Measurements from ENCODE around the gene UGT1A6.
"Not testable (repeated sequence)": the region's sequence is repeated elsewhere in the genome, so short reads cannot be mapped to it uniquely, and the experiment has no call there.

Gene UGT1A6

DNA sequence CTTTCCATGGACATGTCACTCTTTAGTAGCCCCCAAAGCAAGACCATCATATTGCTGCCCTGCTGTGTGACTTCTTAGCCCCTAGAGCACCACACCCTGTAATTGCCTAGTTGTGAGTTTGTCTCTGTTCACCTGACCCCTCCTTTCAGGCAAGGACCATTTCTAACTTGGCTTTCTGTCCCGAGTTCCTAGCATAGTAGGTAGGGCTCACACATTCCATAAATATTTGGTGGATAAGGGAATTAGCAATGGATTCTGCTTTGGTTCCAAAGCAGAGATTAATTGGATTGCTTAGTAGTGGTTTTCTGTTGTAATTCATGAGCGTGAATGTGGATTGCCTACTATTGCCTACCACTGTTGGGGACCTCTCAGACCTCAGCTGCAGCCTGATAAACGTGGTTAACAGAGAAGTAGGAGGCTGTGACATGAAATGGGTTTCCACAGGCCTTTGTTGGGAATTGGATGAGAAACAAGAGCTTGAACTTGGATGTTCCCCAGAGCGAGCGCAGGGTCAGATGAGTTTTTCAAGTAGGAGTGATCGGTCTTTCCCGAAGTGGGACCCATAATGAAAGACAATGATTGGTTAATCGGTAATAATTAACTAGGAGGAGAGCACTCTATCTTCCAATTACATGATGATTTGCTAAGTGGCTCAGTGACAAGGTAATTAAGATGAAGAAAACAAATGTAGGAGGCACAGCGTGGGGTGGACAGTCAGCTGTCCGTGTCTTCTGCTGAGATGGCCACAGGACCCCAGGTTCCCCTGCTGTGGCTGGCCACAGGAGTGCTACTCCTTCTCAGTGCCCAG is 54.0 kb downstream of the UGT1A6 start:
- TF ChIP-seq, protein P1, sequence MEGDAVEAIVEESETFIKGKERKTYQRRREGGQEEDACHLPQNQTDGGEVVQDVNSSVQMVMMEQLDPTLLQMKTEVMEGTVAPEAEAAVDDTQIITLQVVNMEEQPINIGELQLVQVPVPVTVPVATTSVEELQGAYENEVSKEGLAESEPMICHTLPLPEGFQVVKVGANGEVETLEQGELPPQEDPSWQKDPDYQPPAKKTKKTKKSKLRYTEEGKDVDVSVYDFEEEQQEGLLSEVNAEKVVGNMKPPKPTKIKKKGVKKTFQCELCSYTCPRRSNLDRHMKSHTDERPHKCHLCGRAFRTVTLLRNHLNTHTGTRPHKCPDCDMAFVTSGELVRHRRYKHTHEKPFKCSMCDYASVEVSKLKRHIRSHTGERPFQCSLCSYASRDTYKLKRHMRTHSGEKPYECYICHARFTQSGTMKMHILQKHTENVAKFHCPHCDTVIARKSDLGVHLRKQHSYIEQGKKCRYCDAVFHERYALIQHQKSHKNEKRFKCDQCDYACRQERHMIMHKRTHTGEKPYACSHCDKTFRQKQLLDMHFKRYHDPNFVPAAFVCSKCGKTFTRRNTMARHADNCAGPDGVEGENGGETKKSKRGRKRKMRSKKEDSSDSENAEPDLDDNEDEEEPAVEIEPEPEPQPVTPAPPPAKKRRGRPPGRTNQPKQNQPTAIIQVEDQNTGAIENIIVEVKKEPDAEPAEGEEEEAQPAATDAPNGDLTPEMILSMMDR (IDR thresholded peaks at IDR 0.05), result no peak
- no peaks in the 10 kb centered on the region for H3K36me3 ChIP-seq
- no peaks in the 10 kb centered on the region for H3K27me3 ChIP-seq
- no peaks in the 10 kb centered on the region for H3K4me1 ChIP-seq (ENCODE audit: control insufficient read depth in 1 of 2, insufficient read depth in 1 of 2, low read depth in 1 of 2, low read length in 1 of 2)
- no peak overlapping the region for H3K27ac ChIP-seq
- no peak overlapping the region for H3K4me3 ChIP-seq (ENCODE audit: low read depth in 1 of 2, low read length in 1 of 2)
- no peaks in the 10 kb centered on the region for H3K9me3 ChIP-seq

DNA sequence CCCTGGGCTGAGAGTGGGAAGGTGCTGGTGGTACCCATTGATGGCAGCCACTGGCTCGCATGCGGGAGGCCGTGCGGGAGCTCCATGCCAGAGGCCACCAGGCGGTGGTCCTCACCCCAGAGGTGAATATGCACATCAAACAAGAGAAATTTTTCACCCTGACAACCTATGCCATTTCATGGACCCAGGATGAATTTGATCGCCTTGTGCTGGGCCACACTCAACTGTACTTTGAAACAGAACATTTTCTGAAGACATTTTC is 54.5 kb downstream of the UGT1A6 start:
- TF ChIP-seq, protein P1 (IDR thresholded peaks at IDR 0.05), result no peak
- H3K9me3 ChIP-seq, result no peaks in the 10 kb centered on the region

DNA sequence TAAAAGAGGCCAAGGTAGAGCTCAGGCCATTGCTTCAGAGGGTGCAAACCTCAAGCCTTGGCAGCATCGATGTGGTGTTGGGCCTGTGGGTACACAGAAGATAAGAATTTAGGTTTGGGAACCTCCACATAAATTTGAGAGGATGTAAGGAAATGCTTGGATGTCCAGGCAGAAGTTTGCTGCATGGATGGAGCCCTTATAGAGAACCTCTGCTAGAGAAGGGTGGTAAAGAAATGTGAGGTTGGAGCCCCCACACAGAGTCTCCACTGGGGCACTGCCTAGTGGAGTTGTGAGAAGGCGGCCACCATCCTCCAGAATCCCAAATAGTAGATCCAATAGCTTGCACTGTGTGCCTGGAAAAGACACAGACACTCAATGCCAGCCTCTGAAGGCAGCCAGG is 58.0 kb downstream of the UGT1A6 start:
- not testable (repeated sequence) for H3K27me3 ChIP-seq; H3K36me3 ChIP-seq; H3K4me3 ChIP-seq (ENCODE audit: low read depth in 1 of 2, low read length in 1 of 2); H3K4me1 ChIP-seq (ENCODE audit: control insufficient read depth in 1 of 2, insufficient read depth in 1 of 2, low read depth in 1 of 2, low read length in 1 of 2); H3K9me3 ChIP-seq; H3K27ac ChIP-seq

More for the DNA sequence above, 54.5 kb downstream of the UGT1A6 start:
- Histone ChIP-seq H3K27me3 (no peaks in the 10 kb centered on the region), H3K27ac (no peak overlapping the region), H3K36me3 (no peaks in the 10 kb centered on the region), H3K4me3 (ENCODE audit: low read depth in 1 of 2, low read length in 1 of 2) (no peak overlapping the region), H3K4me1 (ENCODE audit: control insufficient read depth in 1 of 2, insufficient read depth in 1 of 2, low read depth in 1 of 2, low read length in 1 of 2) (no peaks in the 10 kb centered on the region)

DNA sequence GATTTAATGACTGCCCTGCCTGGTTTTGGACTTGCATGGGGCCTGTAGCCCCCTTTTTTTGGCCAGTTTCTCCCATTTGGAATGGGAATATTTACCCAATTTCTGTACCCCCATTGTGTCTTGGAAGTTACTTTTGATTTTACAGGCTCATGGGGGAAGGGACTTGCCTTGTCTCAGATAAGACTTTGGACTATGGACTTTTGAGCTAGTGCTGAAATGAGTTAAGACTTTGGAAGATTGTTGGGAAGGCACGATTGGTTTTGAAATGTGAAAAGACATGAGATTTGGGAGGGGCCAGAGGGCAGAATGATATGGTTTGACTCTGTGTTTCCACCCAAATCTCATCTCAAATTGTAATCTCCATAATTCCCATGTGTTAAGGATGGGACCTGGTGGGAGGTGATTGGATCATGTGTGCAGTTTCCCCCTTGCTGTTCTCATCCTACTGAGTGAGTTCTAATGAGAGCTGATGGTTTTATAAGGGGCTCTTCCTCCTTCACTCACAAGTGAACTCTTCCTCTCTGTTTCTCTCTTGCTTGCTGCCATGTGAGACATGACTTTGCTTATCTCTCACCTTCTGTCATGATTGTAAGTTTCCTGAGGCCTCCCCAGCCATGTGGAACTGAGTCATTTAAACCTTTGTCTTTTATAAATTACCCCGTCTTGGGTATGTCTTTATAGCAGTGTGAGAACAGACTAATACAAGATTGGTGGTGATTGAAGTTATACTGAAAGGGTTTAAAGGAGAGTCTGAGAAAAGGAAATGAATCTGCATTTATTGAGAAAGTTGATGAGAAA is 58.7 kb downstream of the UGT1A6 start:
- not testable (repeated sequence) for H3K4me3 ChIP-seq (ENCODE audit: low read depth in 1 of 2, low read length in 1 of 2); H3K9me3 ChIP-seq; H3K27me3 ChIP-seq; H3K36me3 ChIP-seq; H3K27ac ChIP-seq; H3K4me1 ChIP-seq (ENCODE audit: control insufficient read depth in 1 of 2, insufficient read depth in 1 of 2, low read depth in 1 of 2, low read length in 1 of 2)

DNA sequence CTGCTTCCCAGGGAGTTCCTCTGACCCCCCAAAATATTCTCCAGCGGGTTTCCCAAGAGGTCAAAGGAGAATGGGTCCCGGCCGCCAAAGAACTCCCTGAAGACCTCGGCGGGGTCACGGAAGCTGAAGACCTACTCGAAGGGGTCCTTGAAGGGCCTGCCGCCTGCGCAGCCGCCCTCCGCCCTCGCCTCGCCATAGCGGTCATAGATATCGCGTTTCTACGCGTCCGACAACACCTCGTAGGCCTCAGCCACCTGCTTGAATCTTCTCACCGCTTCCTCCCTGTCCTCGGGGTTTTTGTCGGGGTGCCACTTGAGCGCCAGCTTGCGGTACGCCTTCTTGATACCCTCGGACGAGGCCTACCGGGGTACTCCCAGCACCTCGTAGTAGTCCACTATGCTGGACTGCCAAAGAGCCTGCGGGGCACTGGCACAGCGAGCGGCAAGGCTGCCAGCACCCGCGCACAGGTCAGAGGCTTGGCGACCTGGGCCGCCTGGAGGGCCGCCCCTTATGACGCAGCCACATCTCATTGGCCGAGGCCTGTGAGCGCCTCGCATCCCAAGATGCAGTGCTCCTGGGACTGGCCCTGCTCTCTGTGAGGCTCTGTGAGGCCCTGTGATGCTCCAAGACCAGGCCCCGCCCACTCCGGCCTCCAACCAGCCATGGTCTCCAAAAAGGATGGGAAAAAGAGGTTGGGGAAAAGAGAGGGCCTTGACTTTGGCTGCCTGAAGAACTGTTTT is 62.4 kb downstream of the UGT1A6 start:
- no peaks in the 10 kb centered on the region for H3K4me1 ChIP-seq (ENCODE audit: control insufficient read depth in 1 of 2, insufficient read depth in 1 of 2, low read depth in 1 of 2, low read length in 1 of 2)
- no peak overlapping the region for H3K27ac ChIP-seq
- no peaks in the 10 kb centered on the region for H3K36me3 ChIP-seq
- H3K4me3 ChIP-seq (ENCODE audit: low read depth in 1 of 2, low read length in 1 of 2), result no peak overlapping the region
- H3K27me3 ChIP-seq, result no peaks in the 10 kb centered on the region
- no peaks in the 10 kb centered on the region for H3K9me3 ChIP-seq
- TF ChIP-seq, protein P1 (IDR thresholded peaks at IDR 0.05), result no peak

DNA sequence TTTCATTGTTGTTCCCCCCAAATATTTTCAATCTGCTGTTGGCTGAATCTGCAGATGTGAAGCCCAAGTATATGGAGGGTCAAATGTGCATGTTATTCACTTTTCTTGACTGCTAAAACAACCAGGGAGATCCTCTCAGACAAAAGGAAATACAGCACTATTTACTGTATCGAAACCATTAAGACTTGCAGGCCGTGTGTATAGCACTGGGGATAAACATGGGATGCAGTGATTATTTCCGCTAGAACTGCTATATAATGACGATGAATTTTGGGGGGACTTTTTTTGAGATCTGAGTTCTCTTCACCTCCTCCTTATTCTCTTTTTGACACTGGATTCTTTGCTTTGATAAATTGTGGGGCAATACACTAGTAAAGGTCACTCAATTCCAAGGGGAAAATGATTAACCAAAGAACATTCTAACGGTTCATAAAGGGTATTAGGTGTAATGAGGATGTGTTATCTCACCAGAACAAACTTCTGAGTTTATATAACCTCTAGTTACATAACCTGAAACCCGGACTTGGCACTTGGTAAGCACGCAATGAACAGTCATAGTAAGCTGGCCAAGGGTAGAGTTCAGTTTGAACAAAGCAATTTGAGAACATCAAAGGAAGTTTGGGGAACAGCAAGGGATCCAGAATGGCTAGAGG is 63.9 kb downstream of the UGT1A6 start:
- Histone ChIP-seq H3K9me3 (no peaks in the 10 kb centered on the region), H3K4me1 (ENCODE audit: control insufficient read depth in 1 of 2, insufficient read depth in 1 of 2, low read depth in 1 of 2, low read length in 1 of 2) (no peaks in the 10 kb centered on the region), H3K27ac (no peak overlapping the region), H3K27me3 (no peaks in the 10 kb centered on the region), H3K4me3 (ENCODE audit: low read depth in 1 of 2, low read length in 1 of 2) (no peak overlapping the region), H3K36me3 (no peaks in the 10 kb centered on the region)
- TF ChIP-seq, protein P1 (IDR thresholded peaks at IDR 0.05), result no peak
